Sigmoid colon (tissue), 7 donors: Measurements from ENCODE around the gene TRAF3. TPM values are rescaled to one million over a fixed set of nuclear protein-coding genes. Genes with fewer than 3 reads are reported as not detected.

Source experiments
- DNase-seq: peaks from one replicate; pipeline ENCODE4 v3.0.0-alpha.2; 2019
- H3K27ac ChIP-seq, 4 donors: fragments of 200-600 bp; sonication (generic); one replicate each; pipeline ENCODE4 v1.5.1; 2016 to 2019; ENCODE audit warnings: mild to moderate bottlenecking in 1 of 4
- H3K27me3 ChIP-seq, 3 donors: fragments of 200-600 bp; sonication (generic); one replicate each; pipeline ENCODE4 v1.5.1; 2019; ENCODE audit warnings: mild to moderate bottlenecking in 1 of 3
- H3K36me3 ChIP-seq, 4 donors: fragments of 200-600 bp; sonication (generic); one replicate each; pipeline ENCODE4 v1.5.1; 2016 to 2019
- H3K4me1 ChIP-seq, 4 donors: fragments of 200-600 bp; sonication (generic); one replicate each; pipeline ENCODE4 v1.5.1; 2017 to 2019
- H3K4me3 ChIP-seq, 4 donors: fragments of 200-600 bp; sonication (generic); one replicate each; pipeline ENCODE4 v1.5.1; 2017 to 2019; ENCODE audit warnings: mild to moderate bottlenecking in 2 of 4, moderate library complexity in 1 of 4
- H3K9me3 ChIP-seq, 4 donors: fragments of 200-600 bp in 3 of 4; sonication (generic) in 3 of 4; one replicate each; pipeline versions ENCODE4 v1.5.1 to v1.6.1; 2013 to 2019
- EP300 ChIP-seq, 4 donors: sonication (generic); formaldehyde crosslinking; IDR thresholded peaks; one replicate each; pipeline ENCODE4 v1.6.1; 2017; ENCODE audit warnings: antibody characterized with exemption in 4 of 4
- POLR2A ChIP-seq, 2 donors: fragments of 450-650 bp; IDR thresholded peaks; one replicate each; pipeline ENCODE4 v1.6.1; 2016; ENCODE audit warnings: antibody characterized with exemption in 2 of 2, mild to moderate bottlenecking in 2 of 2, moderate library complexity in 2 of 2
- POLR2AphosphoS5 ChIP-seq, 4 donors: sonication (generic); formaldehyde crosslinking; IDR thresholded peaks; one replicate each; pipeline ENCODE4 v1.6.1; 2017; ENCODE audit warnings: antibody characterized with exemption in 4 of 4
- WGBS, 2 donors: extraction: QIAGEN DNeasy Blood & Tissue Kit; methylation state at CpG; one replicate each; pipeline ENCODE4 v1.1.7; 2013; 5-methylcytosine and 5-hydroxymethylcytosine counted together
- intact Hi-C: fragments of 100-400 bp; cut with DNase I; formaldehyde crosslinking; loops from one replicate; pipeline ENCODE4 v1.15.1; 2023
- polyA plus RNA-seq, 3 donors: library from polyadenylated mRNA; stranded (reverse); fragments of 200-250 nt; gene quantifications; one replicate each; pipeline ENCODE4 v1.2.3, GENCODE V29; 2013
- total RNA-seq, 4 donors: library from RNA; depleted of rRNA; stranded (reverse); fragments of >200 nt; gene quantifications; one replicate each; pipeline ENCODE4 v1.1.0, GENCODE V29; 2016
- TF ChIP-seq, protein P1 (sequence below), 4 experiments: fragments of 450-650 bp in 3 of 4; fragments of 200-600 bp in 1 of 4; IDR thresholded peaks; one replicate each; pipeline ENCODE4 v1.5.1; 2016 to 2019; ENCODE audit warnings: antibody characterized with exemption in 4 of 4, mild to moderate bottlenecking in 3 of 4, moderate library complexity in 2 of 4
- donor health status: healthy with polysubstance abuse.
- donor health status: Bipolar disorder and iron deficiency.
- donor health status: healthy.

Gene TRAF3
- total and polyA plus RNA-seq, 7 donors = 9.5 to 18.6 (median 12.3) TPM

DNA sequence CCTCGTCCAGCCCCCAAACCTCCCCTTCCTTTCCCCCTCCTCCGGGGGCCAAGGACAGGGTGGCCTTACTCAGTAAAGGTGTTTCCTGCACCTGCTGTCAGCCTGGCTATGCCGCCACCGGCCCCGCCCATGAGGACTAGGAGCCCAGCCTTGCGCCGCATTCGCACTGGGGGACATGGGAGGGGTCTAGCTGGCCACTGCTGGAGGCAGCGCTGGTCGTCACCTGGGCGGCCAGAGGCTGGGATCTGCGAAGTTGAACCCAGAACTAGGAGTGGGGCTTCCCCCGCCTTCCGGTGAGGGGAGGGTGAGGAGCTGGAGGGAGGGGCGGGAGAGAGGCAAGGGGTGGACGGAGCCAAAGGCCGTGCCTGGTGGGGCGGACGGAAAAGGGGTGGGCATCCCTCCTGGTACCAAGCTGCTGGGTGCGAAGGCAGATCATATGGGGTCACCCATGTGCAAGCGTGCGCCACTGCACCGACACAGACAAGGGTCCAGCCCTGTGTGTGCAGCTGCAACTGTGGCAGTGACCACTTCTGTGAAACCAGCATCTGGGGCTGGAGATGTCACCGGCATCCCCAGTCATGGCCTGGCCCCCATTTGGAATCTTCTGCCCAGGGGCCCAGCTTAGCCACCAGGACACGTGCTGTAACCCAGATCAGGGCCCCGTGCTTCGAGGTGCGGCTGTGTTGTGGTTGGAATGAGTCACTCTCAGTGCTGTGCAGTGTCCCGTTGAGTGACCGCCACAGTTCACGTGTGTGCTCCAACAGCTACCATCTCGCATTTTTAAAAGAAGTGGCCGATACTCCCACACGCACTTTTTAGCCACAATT lies 153.7 kb downstream of the TRAF3 start:
- Histone ChIP-seq H3K9me3 (no peaks in the 10 kb centered on the region), H3K4me3 (no peak overlapping the region), H3K4me1 (peaks cover 0 to 30% (median 30%) of the 10 kb centered on the region in 4 donors), H3K36me3 (peaks cover 0 to 27% (median 9%) of the 10 kb centered on the region in 4 donors), H3K27me3 (peaks cover 28 to 47% (median 38%) of the 10 kb centered on the region in 3 donors), H3K27ac (no peak overlapping the region)
- intact Hi-C loops = no loop called here
- peak in 1 of 4 donors; percentile 11 for TF ChIP-seq POLR2AphosphoS5 (IDR thresholded peaks at IDR 0.05)
- TF ChIP-seq, protein P1, sequence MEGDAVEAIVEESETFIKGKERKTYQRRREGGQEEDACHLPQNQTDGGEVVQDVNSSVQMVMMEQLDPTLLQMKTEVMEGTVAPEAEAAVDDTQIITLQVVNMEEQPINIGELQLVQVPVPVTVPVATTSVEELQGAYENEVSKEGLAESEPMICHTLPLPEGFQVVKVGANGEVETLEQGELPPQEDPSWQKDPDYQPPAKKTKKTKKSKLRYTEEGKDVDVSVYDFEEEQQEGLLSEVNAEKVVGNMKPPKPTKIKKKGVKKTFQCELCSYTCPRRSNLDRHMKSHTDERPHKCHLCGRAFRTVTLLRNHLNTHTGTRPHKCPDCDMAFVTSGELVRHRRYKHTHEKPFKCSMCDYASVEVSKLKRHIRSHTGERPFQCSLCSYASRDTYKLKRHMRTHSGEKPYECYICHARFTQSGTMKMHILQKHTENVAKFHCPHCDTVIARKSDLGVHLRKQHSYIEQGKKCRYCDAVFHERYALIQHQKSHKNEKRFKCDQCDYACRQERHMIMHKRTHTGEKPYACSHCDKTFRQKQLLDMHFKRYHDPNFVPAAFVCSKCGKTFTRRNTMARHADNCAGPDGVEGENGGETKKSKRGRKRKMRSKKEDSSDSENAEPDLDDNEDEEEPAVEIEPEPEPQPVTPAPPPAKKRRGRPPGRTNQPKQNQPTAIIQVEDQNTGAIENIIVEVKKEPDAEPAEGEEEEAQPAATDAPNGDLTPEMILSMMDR (IDR thresholded peaks at IDR 0.05) = no peak
- DNase-seq = no peak
- 50 to 71% methylated on average over 34 of the region's 34 CpGs for WGBS, 2 donors

DNA sequence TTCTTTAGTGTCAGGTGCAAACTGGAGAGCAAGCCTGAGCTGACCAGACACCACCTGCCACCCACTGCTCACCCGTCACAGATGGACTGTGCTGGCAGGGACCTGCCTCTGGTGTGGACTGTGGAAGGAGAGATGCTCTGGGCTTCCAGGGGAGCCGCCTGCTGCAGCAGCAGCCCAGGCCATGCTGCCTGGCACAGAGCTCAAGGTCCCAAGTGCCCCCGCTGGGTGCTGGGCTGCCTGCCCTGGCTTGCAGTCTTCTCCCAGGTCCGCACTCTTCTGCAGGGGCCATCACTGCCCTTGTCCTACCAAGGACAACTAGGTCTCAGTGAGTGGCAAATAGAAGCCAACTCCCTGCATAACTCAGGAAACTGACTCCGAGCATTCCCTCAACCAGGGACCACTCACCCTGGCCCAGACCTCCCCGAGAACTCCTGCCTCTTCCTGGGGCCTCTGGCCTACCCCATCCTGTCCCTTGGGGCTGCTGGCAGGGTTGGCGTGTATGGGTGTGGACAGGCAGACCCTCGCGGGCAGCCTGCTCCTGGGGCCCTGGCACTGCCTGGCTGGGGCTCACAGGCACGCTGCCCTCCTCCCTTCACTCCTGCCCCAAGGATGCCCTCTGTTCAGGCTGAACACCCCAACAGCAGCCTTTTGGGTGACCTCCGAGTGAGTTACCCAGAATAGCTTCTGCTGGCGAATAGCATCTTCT lies 154.5 kb downstream of the TRAF3 start:
- H3K27me3 ChIP-seq = peaks cover 28 to 44% (median 36%) of the 10 kb centered on the region in 3 donors
- H3K27ac ChIP-seq = no peak overlapping the region
- WGBS, 2 donors = 92 to 94% methylated on average over 12 of the region's 12 CpGs
- H3K4me3 ChIP-seq = no peak overlapping the region
- H3K4me1 ChIP-seq = peaks cover 0 to 30% (median 30%) of the 10 kb centered on the region in 4 donors
- no peaks in the 10 kb centered on the region for H3K9me3 ChIP-seq
- TF ChIP-seq, protein P1 (IDR thresholded peaks at IDR 0.05) = no peak
- TF ChIP-seq POLR2A (IDR thresholded peaks at IDR 0.05) = no peak
- TF ChIP-seq EP300 (IDR thresholded peaks at IDR 0.05) = no peak
- no peak for TF ChIP-seq POLR2AphosphoS5 (IDR thresholded peaks at IDR 0.05)
- intact Hi-C loops = no loop called here
- peaks cover 0 to 31% (median 13%) of the 10 kb centered on the region in 4 donors for H3K36me3 ChIP-seq
- no peak for DNase-seq

GRCh38 chr14:102932484-102933248 lies 155.4 kb downstream of the TRAF3 start:
- Histone ChIP-seq H3K4me3 (no peak overlapping the region), H3K4me1 (peaks cover 0 to 30% (median 30%) of the 10 kb centered on the region in 4 donors), H3K36me3 (peaks cover 3 to 41% (median 21%) of the 10 kb centered on the region in 4 donors), H3K27me3 (peaks cover 28 to 36% (median 32%) of the 10 kb centered on the region in 3 donors), H3K27ac (no peak overlapping the region), H3K9me3 (no peaks in the 10 kb centered on the region)
- no peak for DNase-seq
- intact Hi-C loops = no loop called here
- 77 to 92% methylated on average over 26 of the region's 26 CpGs for WGBS, 2 donors
- TF ChIP-seq EP300 (IDR thresholded peaks at IDR 0.05) (no peak), POLR2AphosphoS5 (IDR thresholded peaks at IDR 0.05) (no peak), POLR2A (IDR thresholded peaks at IDR 0.05) (no peak)
- TF ChIP-seq, protein P1 (IDR thresholded peaks at IDR 0.05) = no peak

DNA sequence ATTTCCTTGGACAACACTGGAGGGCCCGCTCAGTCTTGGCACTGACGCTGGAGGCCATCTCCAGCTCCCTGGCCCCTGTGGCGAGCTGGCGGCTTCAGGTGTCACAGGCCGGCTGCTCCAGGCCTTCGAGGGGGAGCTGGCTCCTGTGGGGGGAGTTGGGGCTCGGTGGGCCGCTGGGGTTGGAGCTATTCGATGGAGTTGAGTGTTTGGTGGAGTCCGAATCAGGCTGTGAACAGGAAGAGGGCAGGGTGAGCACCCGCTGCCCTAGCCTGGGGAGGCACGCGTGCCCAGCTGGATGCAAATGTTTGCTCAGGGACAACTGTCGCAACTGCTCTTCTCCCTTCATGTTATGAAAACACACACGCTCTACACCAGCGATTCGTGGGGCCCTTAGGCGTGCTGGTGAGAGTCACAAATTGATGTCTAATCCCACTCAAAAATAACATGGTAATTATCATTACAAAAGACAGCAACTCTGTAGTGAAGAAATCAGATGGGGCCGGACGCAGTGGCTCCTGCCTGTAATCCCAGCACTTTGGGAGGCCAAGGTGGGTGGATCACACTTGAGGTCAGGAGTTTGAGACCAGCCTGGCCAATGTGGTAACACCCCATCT lies 156.5 kb downstream of the TRAF3 start:
- 94% methylated on average over 20 of the region's 20 CpGs for WGBS, 2 donors
- intact Hi-C loops = no loop called here
- no peak overlapping the region for H3K27ac ChIP-seq
- no peaks in the 10 kb centered on the region for H3K9me3 ChIP-seq
- H3K36me3 ChIP-seq = peaks cover 10 to 51% (median 30%) of the 10 kb centered on the region in 4 donors
- H3K4me1 ChIP-seq = peaks cover 0 to 22% (median 21%) of the 10 kb centered on the region in 4 donors
- peaks cover 19 to 25% (median 24%) of the 10 kb centered on the region in 3 donors for H3K27me3 ChIP-seq
- no peak overlapping the region for H3K4me3 ChIP-seq
- no peak for TF ChIP-seq POLR2AphosphoS5 (IDR thresholded peaks at IDR 0.05)
- TF ChIP-seq, protein P1 (IDR thresholded peaks at IDR 0.05) = no peak
- TF ChIP-seq EP300 (IDR thresholded peaks at IDR 0.05) = no peak
- TF ChIP-seq POLR2A (IDR thresholded peaks at IDR 0.05) = no peak
- no peak for DNase-seq
